AG09309 (cell line): Measurements from ENCODE around the gene ZBTB17.

Source experiments
- DNase-seq: peaks from one replicate; pipeline ENCODE4 v3.0.0-alpha.2; 2010; ENCODE audit warnings: low read depth
- H3K4me3 ChIP-seq: 2 replicates; pipeline ENCODE4 v1.5.1; 2011; ENCODE audit warnings: mild to moderate bottlenecking, low read depth, low read length, moderate library complexity; ENCODE audit not compliant: control insufficient read depth
- CTCF ChIP-seq: IDR thresholded peaks from 2 replicates; pipeline ENCODE4 v1.5.1; 2011; ENCODE audit warnings: mild to moderate bottlenecking, low read depth, low read length, inconsistent platforms; ENCODE audit not compliant: insufficient read depth, control insufficient read depth; ENCODE audit errors: missing control alignments

ZBTB17 gene

GRCh38 chr1:15941044-15941840 lies 34.7 kb downstream of the ZBTB17 start:
- DNase-seq, result no peak
- TF ChIP-seq CTCF, result no peak

GRCh38 chr1:15940110-15941043 lies 35.5 kb downstream of the ZBTB17 start:
- H3K4me3 ChIP-seq, result no peak overlapping the region
- no peak for TF ChIP-seq CTCF
- DNase-seq, result no peak

More at GRCh38 chr1:15941044-15941840, 34.7 kb downstream of the ZBTB17 start:
- H3K4me3 ChIP-seq, result no peak overlapping the region

GRCh38 chr1:15939181-15940109 lies 36.5 kb downstream of the ZBTB17 start:
- no peak for DNase-seq
- no peak overlapping the region for H3K4me3 ChIP-seq
- TF ChIP-seq CTCF, result no peak

- no peak for DNase-seq
- H3K4me3 ChIP-seq, result no peak overlapping the region
- TF ChIP-seq CTCF, result no peak
These were observed 37.2 kb downstream of the ZBTB17 start for GRCh38 chr1:15938628-15939161.

GRCh38 chr1:15937706-15938168 lies 38.2 kb downstream of the ZBTB17 start:
- no peak overlapping the region for H3K4me3 ChIP-seq
- TF ChIP-seq CTCF, result peak; percentile 42
- DNase-seq, result no peak
